T-cell (primary cell): ENCODE measurements around the gene SNX21. TPM values are rescaled to one million over a fixed set of nuclear protein-coding genes. Genes with fewer than 3 reads are reported as not detected.

Experiments
- ATAC-seq, 4 experiments: fragments of 200-7000 bp in 3 of 4; fragments of 150-1000 bp in 1 of 4; cut with Tn5 transposase; replicated peaks in 1 of 4; 1 replicate in 3 of 4; 2 replicates in 1 of 4; pipeline ENCODE4 v1.10.0; 2021; ENCODE audit warnings: moderate library complexity in 3 of 4, mild to moderate bottlenecking in 2 of 4, moderate number of reproducible peaks in 1 of 4
- CTCF ChIA-PET, 2 donors: fragments of 300-600 bp; sonication (Branson Sonifier 250); formaldehyde crosslinking; loops; one replicate each; lab custom pipeline; 2022; ENCODE audit warnings: antibody characterized with exemption in 2 of 2; lab: Charles Lee
- POLR2A ChIA-PET, 2 donors: fragments of 300-600 bp; sonication (Branson Sonifier 250); formaldehyde crosslinking; loops; one replicate each; lab custom pipeline; 2022; ENCODE audit warnings: antibody characterized with exemption in 2 of 2; lab: Charles Lee
- DNase-seq, 35 experiments: peaks; one replicate each; pipeline versions ENCODE4 v3.0.0 to v3.0.0-alpha.2; 2013 to 2023
- H3K27ac ChIP-seq: one replicate; pipeline ENCODE4 v1.5.1; 2013; ENCODE audit warnings: low read length
- H3K27me3 ChIP-seq, 2 experiments: replicated peaks in 1 of 2; 1 replicate in 1 of 2; 2 replicates in 1 of 2; pipeline versions ENCODE4 v1.6.1 to v1.7.0; 2013; ENCODE audit warnings: low read length in 1 of 2, mixed read lengths in 1 of 2; ENCODE audit not compliant: control insufficient read depth in 2 of 2, insufficient read depth in 2 of 2; ENCODE audit errors: extremely low read depth in 1 of 2
- H3K36me3 ChIP-seq, 2 donors: 1 replicate in 1 of 2; 2 replicates in 1 of 2; pipeline versions ENCODE4 v1.6.1 to v1.7.0; 2013; ENCODE audit warnings: low read length in 1 of 2; ENCODE audit not compliant: control insufficient read depth in 2 of 2, insufficient read depth in 1 of 2; ENCODE audit errors: extremely low read depth in 1 of 2
- H3K4me1 ChIP-seq, 2 experiments: 1 replicate in 1 of 2; 2 replicates in 1 of 2; pipeline versions ENCODE4 v1.6.1 to v1.7.0; 2013; ENCODE audit warnings: low read length in 2 of 2, mixed read lengths in 1 of 2; ENCODE audit not compliant: insufficient read depth in 2 of 2, control insufficient read depth in 1 of 2; ENCODE audit errors: extremely low read depth in 1 of 2
- H3K4me3 ChIP-seq, 2 donors: 1 replicate in 1 of 2; 2 replicates in 1 of 2; pipeline versions ENCODE4 v1.5.1 to v1.7.0; 2013; ENCODE audit warnings: mild to moderate bottlenecking in 2 of 2, low read length in 1 of 2, moderate library complexity in 1 of 2; ENCODE audit not compliant: control insufficient read depth in 1 of 2; ENCODE audit errors: extremely low read depth in 1 of 2
- H3K9me3 ChIP-seq: 2 replicates; pipeline ENCODE4 v1.7.0; 2013
- H3K27ac Mint-ChIP-seq, 2 donors: one replicate each; pipeline ENCODE4 v1.8.0; 2020 to 2021; ENCODE audit warnings: mild to moderate bottlenecking in 2 of 2, mixed read lengths in 2 of 2
- H3K27me3 Mint-ChIP-seq, 2 donors: one replicate each; pipeline ENCODE4 v1.8.0; 2021 to 2022; ENCODE audit warnings: mixed read lengths in 2 of 2
- H3K36me3 Mint-ChIP-seq: one replicate; pipeline ENCODE4 v1.8.0; 2021; ENCODE audit warnings: mixed read lengths
- H3K4me1 Mint-ChIP-seq, 3 donors: one replicate each; pipeline ENCODE4 v1.8.0; 2020 to 2022; ENCODE audit warnings: mixed read lengths in 3 of 3, mild to moderate bottlenecking in 1 of 3
- H3K4me3 Mint-ChIP-seq, 3 donors: one replicate each; pipeline ENCODE4 v1.8.0; 2020 to 2022; ENCODE audit warnings: mild to moderate bottlenecking in 3 of 3, mixed read lengths in 3 of 3, moderate library complexity in 3 of 3
- H3K9me3 Mint-ChIP-seq, 3 donors: one replicate each; pipeline ENCODE4 v1.8.0; 2020 to 2022; ENCODE audit warnings: mixed read lengths in 3 of 3
- WGBS: methylation state at CpG from one replicate; pipeline ENCODE4 v1.1.5; 2013; ENCODE audit warnings: missing lambda C conversion rate; ENCODE audit not compliant: insufficient coverage; 5-methylcytosine and 5-hydroxymethylcytosine counted together
- total RNA-seq, 35 experiments: library from RNA in 6 of 35; stranded (reverse) in 6 of 35; fragments of 120-200 nt in 1 of 35; gene quantifications; one replicate each; pipeline versions ENCODE4 v1.2.1 to v1.2.4 and lab custom pipeline; 2013 to 2026

SNX21 gene
- total RNA-seq, 5 donors from 2014 or later (not counting 1 experiment from before 2014, with no cell fraction given), result 1.1 to 3.5 (median 2.1) TPM

- no peak overlapping the region for H3K4me3 ChIP-seq
- POLR2A ChIA-PET, result no interaction called here
- peaks cover 32% of the 10 kb centered on the region for H3K36me3 Mint-ChIP-seq
- DNase-seq, result no peak
- no peak overlapping the region for H3K4me3 Mint-ChIP-seq
- H3K27me3 ChIP-seq, result no peaks in the 10 kb centered on the region
- peak overlapping the region in 1 of 2 donors; percentile 55 for H3K27ac Mint-ChIP-seq
- H3K9me3 ChIP-seq, result no peaks in the 10 kb centered on the region
- H3K9me3 Mint-ChIP-seq, result no peaks in the 10 kb centered on the region
- peaks cover 0 to 3% (median 0%) of the 10 kb centered on the region in 3 donors for H3K4me1 Mint-ChIP-seq
- no peaks in the 10 kb centered on the region for H3K27me3 Mint-ChIP-seq
- no peaks in the 10 kb centered on the region for H3K4me1 ChIP-seq
- WGBS, result 57% methylated on average over 1 of the region's 5 CpGs
- H3K36me3 ChIP-seq, result peaks cover 16 to 49% of the 10 kb centered on the region in 2 donors
- ATAC-seq, result no peak
- CTCF ChIA-PET, result interaction anchor here in 1 of 2 donors (0.6 kb wide), 1 partner anchor 164 kb away, joined by 3 read pairs; no protein-coding TSS in a partner anchor
- no peak overlapping the region for H3K27ac ChIP-seq
These were observed 8.7 kb downstream of the SNX21 start for GRCh38 chr20:45842169-45842812.

- ATAC-seq (no peak), DNase-seq (no peak)
- no peaks in the 10 kb centered on the region for H3K9me3 Mint-ChIP-seq
- H3K27ac ChIP-seq, result no peak overlapping the region
- H3K27ac Mint-ChIP-seq, result no peak overlapping the region
- 98% methylated on average over 12 of the region's 14 CpGs for WGBS
- POLR2A ChIA-PET, result no interaction called here
- H3K27me3 ChIP-seq, result no peaks in the 10 kb centered on the region
- peaks cover 33% of the 10 kb centered on the region for H3K36me3 Mint-ChIP-seq
- H3K4me1 ChIP-seq, result no peaks in the 10 kb centered on the region
- peaks cover 16 to 60% of the 10 kb centered on the region in 2 donors for H3K36me3 ChIP-seq
- H3K27me3 Mint-ChIP-seq, result no peaks in the 10 kb centered on the region
- no peaks in the 10 kb centered on the region for H3K9me3 ChIP-seq
- H3K4me3 ChIP-seq, result no peak overlapping the region
- H3K4me1 Mint-ChIP-seq, result peaks cover 0 to 3% (median under 1%) of the 10 kb centered on the region in 3 donors
- CTCF ChIA-PET, result no interaction called here
- no peak overlapping the region for H3K4me3 Mint-ChIP-seq
These were observed 9.9 kb downstream of the SNX21 start for GRCh38 chr20:45843506-45843905.

GRCh38 chr20:45845452-45845851 is 11.9 kb downstream of the SNX21 start:
- no peaks in the 10 kb centered on the region for H3K9me3 ChIP-seq
- no peak overlapping the region for H3K4me3 ChIP-seq
- DNase-seq, result no peak
- CTCF ChIA-PET, result interaction anchor here in 1 of 2 donors (0.7 kb wide), 1 partner anchor 750 kb away, joined by 3 read pairs; no protein-coding TSS in a partner anchor
- POLR2A ChIA-PET, result no interaction called here
- peaks cover 44% of the 10 kb centered on the region for H3K36me3 Mint-ChIP-seq
- peaks cover 16 to 67% of the 10 kb centered on the region in 2 donors for H3K36me3 ChIP-seq
- no peak for ATAC-seq
- no peak overlapping the region for H3K4me3 Mint-ChIP-seq
- no peaks in the 10 kb centered on the region for H3K9me3 Mint-ChIP-seq
- no peaks in the 10 kb centered on the region for H3K4me1 ChIP-seq
- peaks cover 0 to 5% (median 2%) of the 10 kb centered on the region in 3 donors for H3K4me1 Mint-ChIP-seq
- H3K27me3 Mint-ChIP-seq, result no peaks in the 10 kb centered on the region
- H3K27me3 ChIP-seq, result no peaks in the 10 kb centered on the region
- no peak overlapping the region for H3K27ac ChIP-seq
- H3K27ac Mint-ChIP-seq, result no peak overlapping the region

GRCh38 chr20:45848421-45848820 is 14.8 kb downstream of the SNX21 start:
- Mint-ChIP-seq H3K4me3 (no peak overlapping the region), H3K27ac (no peak overlapping the region), H3K4me1 (peaks cover under 1 to 6% (median 5%) of the 10 kb centered on the region in 3 donors), H3K36me3 (peaks cover 42% of the 10 kb centered on the region), H3K9me3 (no peaks in the 10 kb centered on the region), H3K27me3 (no peaks in the 10 kb centered on the region)
- ChIA-PET CTCF (no interaction called here), POLR2A (no interaction called here)
- no peak overlapping the region for H3K4me3 ChIP-seq
- H3K27ac ChIP-seq, result no peak overlapping the region
- no peaks in the 10 kb centered on the region for H3K27me3 ChIP-seq
- H3K9me3 ChIP-seq, result no peaks in the 10 kb centered on the region
- DNase-seq, result no peak
- no peak for ATAC-seq
- H3K36me3 ChIP-seq, result peaks cover 19 to 61% of the 10 kb centered on the region in 2 donors
- WGBS, result 99% methylated on average over 8 of the region's 8 CpGs
- H3K4me1 ChIP-seq, result no peaks in the 10 kb centered on the region

- peaks cover 40% of the 10 kb centered on the region for H3K36me3 Mint-ChIP-seq
- CTCF ChIA-PET, result interaction anchor here in 1 of 2 donors (0.6 kb wide), 1 partner anchor 833 kb away, joined by 3 read pairs; no protein-coding TSS in a partner anchor
- Histone ChIP-seq H3K4me3 (no peak overlapping the region), H3K36me3 (peaks cover 13 to 60% of the 10 kb centered on the region in 2 donors), H3K4me1 (no peaks in the 10 kb centered on the region), H3K27me3 (no peaks in the 10 kb centered on the region), H3K27ac (no peak overlapping the region), H3K9me3 (no peaks in the 10 kb centered on the region)
- peaks cover 6 to 11% (median 11%) of the 10 kb centered on the region in 3 donors for H3K4me1 Mint-ChIP-seq
- 100% methylated on average over 3 of the region's 8 CpGs for WGBS
- H3K9me3 Mint-ChIP-seq, result no peaks in the 10 kb centered on the region
- DNase-seq (no peak), ATAC-seq (no peak)
- POLR2A ChIA-PET, result no interaction called here
- H3K27ac Mint-ChIP-seq, result no peak overlapping the region
- H3K27me3 Mint-ChIP-seq, result no peaks in the 10 kb centered on the region
- H3K4me3 Mint-ChIP-seq, result no peak overlapping the region
These were observed 15.5 kb downstream of the SNX21 start for GRCh38 chr20:45848969-45849582.

GRCh38 chr20:45850238-45850637 is 16.6 kb downstream of the SNX21 start:
- Histone ChIP-seq H3K36me3 (peaks cover 9 to 57% of the 10 kb centered on the region in 2 donors), H3K27ac (no peak overlapping the region), H3K4me3 (no peak overlapping the region), H3K4me1 (peaks cover 0 to 9% of the 10 kb centered on the region in 2 experiments), H3K27me3 (no peaks in the 10 kb centered on the region), H3K9me3 (no peaks in the 10 kb centered on the region)
- WGBS, result 100% methylated on average over 1 of the region's 2 CpGs
- POLR2A ChIA-PET, result no interaction called here
- Mint-ChIP-seq H3K36me3 (peaks cover 33% of the 10 kb centered on the region), H3K9me3 (no peaks in the 10 kb centered on the region), H3K27me3 (no peaks in the 10 kb centered on the region), H3K4me3 (no peak overlapping the region), H3K4me1 (peaks cover 15 to 21% (median 21%) of the 10 kb centered on the region in 3 donors), H3K27ac (no peak overlapping the region)
- CTCF ChIA-PET, result no interaction called here
- ATAC-seq (no peak), DNase-seq (no peak)
